ENCODE results near the gene SEMA5B.

The SEMA5B gene

DNA sequence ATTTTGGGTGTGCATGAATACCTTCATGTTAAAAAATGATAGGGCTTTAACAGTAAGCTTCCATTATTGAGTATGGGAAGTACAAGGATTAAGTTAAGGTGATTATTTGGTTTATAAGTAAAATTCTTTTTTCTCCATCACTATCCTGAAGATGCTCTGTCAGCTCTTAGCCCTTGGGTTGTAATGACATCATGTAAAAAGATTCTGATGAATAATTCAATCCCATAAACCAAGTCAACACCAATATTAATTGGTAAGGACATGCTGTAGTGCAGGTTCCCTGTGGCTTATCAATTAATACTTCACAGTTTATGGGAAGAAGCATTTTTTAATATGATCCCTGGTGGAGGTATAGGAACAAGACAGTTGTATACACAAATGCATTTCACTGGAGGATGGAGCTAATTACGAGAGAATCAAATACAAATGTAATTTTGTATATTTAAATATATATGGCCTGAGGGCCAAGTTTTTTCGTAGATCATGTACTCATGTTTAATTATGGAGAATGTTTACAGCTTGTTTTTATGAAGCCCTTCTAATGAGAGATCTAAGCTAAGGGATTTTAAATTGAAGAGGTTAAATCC, 145.1 kb downstream of the SEMA5B start:
- DNase-seq, result no peak

- DNase-seq, result no peak
Measured at GRCh38 chr3:122880624-122881023, 146.9 kb downstream of the SEMA5B start.

DNA sequence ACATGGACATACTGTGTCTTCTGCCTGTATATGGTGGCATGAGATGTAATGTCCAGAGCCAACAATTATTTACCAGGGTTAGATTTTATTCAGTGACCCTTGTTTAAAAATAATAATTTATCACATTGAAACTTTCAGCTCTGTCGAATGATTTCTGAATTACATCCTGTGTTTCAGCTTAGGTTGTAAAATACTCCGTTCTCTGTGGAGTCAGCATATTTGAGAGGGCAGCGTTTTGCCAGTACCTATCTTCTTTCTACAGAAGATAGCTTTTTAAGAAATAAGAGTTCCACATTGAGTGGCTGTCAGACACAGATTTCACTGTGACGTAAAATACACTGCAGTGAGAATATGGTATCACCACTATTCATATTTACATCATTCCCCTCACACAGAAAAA, 147.4 kb downstream of the SEMA5B start:
- no peak for DNase-seq

- DNase-seq, result no peak
Measured at GRCh38 chr3:122875547-122876127, 151.9 kb downstream of the SEMA5B start.

GRCh38 chr3:122873741-122874515, 153.6 kb downstream of the SEMA5B start:
- no peak for DNase-seq

- no peak for DNase-seq
Measured at GRCh38 chr3:122868322-122868721, 159.2 kb downstream of the SEMA5B start.

- DNase-seq, result no peak
Measured at GRCh38 chr3:122864498-122864897, 163.1 kb downstream of the SEMA5B start.

- DNase-seq, result no peak
Measured at GRCh38 chr3:122862381-122862780, 165.2 kb downstream of the SEMA5B start.

Measured in NCI-H1694 treated with DMSO at 0.1 percent for 48 hours (cell line).